Dermis blood vessel endothelial cell (primary cell): ENCODE measurements around the gene ZBTB44. TPM values are rescaled to one million over a fixed set of nuclear protein-coding genes. Genes with fewer than 3 reads are reported as not detected.
"Not testable (repeated sequence)": the region's sequence is repeated elsewhere in the genome, so short reads cannot be mapped to it uniquely, and the experiment has no call there.

Source experiments
- DNase-seq: peaks from one replicate; pipeline ENCODE4 v3.0.0; 2010
- total RNA-seq: library from RNA; depleted of rRNA; stranded (reverse); fragments of >200 nt; gene quantifications from 2 replicates; pipeline ENCODE4 v1.2.3, GENCODE V29; 2014

The ZBTB44 gene
- total RNA-seq, 1 donor from 2014 or later, result 36.4 TPM

GRCh38 chr11:130312046-130312445 lies 2.7 kb downstream of the ZBTB44 start:
- DNase-seq, result no peak

- no peak for DNase-seq
Observed at GRCh38 chr11:130310622-130311021, 4.1 kb downstream of the ZBTB44 start.

DNA sequence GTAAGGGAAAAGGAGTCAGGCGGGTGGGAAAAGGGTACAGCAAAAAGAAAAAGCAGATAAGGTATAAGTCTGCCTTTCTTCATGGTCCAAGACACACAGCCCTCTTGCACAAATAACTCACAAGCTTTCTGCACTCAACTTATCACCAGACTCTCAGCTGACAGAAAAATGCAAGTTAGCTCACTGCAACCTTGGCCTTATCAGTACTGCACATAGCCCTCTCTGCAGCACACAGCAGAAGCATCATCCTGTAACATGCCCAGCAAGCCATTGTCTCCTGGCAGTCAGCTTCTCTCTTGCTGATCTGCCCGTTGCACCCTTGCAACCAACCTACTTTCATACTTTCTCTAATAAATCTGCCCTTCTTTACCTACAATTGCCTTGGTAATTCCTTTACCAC lies 5.8 kb downstream of the ZBTB44 start:
- no peak for DNase-seq

- DNase-seq, result no peak
Observed at GRCh38 chr11:130308059-130308458, 6.7 kb downstream of the ZBTB44 start.

GRCh38 chr11:130304651-130305050 lies 10.1 kb downstream of the ZBTB44 start:
- no peak for DNase-seq

- no peak for DNase-seq
Observed at GRCh38 chr11:130301002-130301401, 13.7 kb downstream of the ZBTB44 start.

DNA sequence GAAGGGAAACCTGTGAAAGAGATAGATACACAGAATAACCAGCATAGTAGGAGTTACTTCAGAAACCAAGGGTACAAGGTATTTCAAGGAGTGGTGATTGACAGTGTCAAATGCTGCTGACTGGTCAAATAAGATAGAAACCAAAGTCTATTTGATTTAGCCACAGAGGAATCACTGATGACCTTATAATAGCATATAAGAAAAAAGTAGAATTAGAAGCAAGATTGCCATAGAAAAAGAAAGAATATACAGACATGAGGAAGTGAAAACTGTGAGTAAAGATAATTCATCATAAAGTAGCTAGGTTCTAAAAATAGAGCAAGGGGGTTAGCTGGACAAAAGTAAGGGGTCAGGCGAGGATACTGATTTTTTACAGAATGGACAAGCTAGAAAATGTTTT lies 14.2 kb downstream of the ZBTB44 start:
- DNase-seq, result no peak

GRCh38 chr11:130299978-130300377 lies 14.7 kb downstream of the ZBTB44 start:
- DNase-seq, result no peak

DNA sequence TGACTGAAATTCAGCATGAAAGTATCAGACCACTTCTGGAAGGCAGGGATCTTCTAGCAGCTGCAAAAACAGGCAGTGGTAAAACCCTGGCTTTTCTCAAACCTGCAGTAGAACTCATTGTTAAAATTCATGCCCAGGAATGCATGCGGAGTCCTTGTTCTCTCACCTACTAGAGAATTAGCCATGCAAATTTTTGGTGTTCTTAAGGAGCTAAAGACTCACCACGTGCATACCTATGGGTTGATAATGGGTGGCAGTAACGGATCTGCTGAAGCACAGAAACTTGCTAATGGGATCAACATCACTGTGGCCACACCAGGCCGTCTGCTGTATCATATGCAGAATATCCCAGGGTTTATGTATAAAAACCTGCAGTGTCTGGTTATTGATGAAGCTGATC lies 19.1 kb downstream of the ZBTB44 start:
- DNase-seq, result no peak

GRCh38 chr11:130282111-130282510 lies 32.6 kb downstream of the ZBTB44 start:
- DNase-seq, result no peak

GRCh38 chr11:130281341-130281740 lies 33.4 kb downstream of the ZBTB44 start:
- DNase-seq, result not testable (repeated sequence)

GRCh38 chr11:130279989-130280388 lies 34.7 kb downstream of the ZBTB44 start:
- no peak for DNase-seq

DNA sequence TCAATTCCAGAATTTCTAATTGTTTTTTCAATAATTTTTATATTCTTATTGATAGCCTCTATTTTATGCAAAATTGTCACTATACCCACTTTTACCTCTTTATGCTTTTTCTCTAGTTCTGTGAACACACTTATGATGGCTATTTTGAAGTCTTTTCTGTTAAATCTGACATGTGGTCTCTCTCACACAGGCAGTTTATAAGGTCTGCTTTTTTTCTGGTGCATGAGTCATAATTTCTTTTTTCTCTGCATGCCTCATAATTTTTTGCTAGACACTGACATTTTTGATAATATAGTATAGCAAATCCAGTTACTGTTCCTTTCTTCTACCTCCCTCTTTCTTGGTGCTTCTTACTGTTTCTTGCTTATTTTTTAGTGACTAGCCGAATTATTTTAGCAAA lies 36.0 kb downstream of the ZBTB44 start:
- DNase-seq, result no peak

DNA sequence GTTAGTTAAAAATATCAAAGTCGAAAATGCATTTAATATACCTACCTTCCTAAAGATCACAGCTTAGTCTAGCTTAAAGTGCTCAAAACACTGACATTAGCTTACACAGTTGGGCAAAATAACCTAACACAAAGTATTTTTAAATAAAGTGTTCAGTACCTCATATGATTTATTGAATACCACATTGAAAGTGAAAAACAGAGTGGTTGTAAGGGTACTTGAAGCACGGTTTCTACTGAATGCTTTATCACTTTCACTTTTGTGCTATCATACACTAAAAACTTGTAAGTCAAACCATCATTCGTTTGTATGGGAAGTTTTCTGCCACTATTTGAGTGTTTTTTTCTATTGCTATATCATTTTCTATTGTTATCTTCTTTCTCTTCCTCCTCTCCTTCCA lies 36.6 kb downstream of the ZBTB44 start:
- no peak for DNase-seq

DNA sequence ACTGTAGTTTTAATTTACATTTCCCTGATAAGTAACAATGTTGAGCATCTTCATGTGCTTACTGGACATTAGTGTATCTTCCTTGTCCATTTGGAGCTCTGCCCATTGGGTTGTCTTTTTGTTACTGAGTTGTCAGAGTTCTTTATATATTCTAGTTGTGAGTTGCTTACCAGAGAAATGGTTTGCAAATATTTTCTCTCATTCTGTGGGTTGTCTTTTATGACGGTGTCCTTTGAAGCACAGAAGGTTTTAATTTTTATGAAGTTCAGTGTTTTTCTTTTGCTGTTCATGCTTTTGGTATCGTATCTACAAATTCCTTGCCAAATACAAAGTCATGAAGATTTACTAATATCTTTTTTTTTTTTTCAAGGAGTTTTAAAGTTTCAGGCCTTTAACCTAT lies 42.4 kb downstream of the ZBTB44 start:
- no peak for DNase-seq

GRCh38 chr11:130269326-130269943 lies 45.3 kb downstream of the ZBTB44 start:
- no peak for DNase-seq

GRCh38 chr11:130263351-130263750 lies 51.4 kb downstream of the ZBTB44 start:
- no peak for DNase-seq

GRCh38 chr11:130262424-130262823 lies 52.3 kb downstream of the ZBTB44 start:
- DNase-seq, result no peak

DNA sequence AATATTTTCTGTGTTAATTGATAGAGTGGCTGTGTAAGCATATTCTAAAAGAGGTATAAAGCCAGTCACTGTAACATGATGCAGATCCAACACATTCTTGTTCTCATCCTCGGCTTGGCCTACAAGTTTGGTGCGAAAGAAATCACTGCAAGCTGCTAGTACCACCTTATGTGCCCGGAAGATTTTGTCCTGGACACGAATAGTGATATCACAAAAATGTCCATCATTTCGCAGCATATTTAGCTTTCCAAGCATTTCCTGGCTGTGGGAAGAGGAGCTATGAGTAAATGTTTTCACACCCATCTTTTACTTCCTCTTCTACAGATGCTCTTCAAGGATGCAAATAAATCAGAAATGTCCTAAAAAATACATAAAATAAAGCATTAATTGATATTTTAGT lies 53.1 kb downstream of the ZBTB44 start:
- no peak for DNase-seq

DNA sequence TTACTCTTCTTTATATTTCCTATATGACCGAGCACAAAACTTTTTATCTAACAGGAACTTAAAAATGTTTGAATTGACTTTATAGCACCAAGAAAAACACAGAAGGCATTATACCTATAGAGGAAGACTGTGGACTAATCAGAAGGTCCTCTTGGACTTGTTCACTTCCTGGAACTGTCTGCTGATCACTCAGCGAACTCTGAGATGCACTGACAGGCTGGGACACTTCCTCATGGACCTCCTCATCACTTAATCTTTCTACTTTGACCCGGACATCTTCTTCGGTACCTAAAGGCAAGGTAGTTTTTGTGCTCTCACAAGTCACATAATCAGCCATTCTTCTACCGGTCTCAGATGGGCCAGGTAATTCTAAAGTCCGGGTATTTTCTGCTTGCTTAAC lies 54.0 kb downstream of the ZBTB44 start:
- DNase-seq, result no peak

DNA sequence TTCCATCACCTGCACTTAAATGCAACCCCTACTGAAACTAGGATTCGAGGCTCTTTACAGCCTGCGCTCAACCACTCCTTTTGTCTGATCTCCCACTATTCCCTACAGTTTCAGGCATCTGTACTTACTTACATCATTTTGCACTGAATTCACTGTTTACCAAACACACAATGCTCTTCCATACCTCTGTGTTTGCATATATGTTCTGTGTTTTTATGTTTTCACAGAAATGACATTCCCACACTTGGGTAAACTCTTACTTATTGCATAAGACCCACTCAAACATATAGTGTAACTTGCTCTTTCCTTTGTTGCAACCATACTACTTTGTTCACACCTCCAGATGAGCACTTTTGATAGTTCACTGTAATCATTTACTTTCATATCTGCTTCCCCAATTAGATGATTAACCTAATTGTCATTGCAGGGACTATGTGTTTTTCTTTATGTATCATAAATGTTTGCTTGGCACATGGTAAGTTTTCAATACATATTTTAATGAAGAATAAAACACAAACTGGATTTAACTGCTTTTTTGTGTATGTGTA lies 54.6 kb downstream of the ZBTB44 start:
- DNase-seq, result no peak

DNA sequence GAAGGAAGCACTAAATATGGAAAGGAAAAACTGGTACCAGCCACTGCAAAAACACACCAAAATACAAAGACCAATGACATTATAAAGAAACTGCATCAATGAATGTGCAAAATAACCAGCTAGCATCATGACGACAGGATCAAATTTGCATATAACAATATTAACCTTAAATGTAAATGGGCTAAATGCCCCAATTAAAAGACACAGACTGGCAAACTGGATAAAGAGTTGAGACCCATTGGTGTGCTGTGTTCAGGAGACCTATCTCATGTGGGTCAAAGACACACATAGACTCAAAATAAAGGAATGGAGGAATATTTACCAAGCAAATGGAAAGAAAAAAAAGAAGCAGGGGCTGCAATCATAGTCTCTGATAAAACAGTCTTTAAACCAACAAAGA lies 63.0 kb downstream of the ZBTB44 start:
- DNase-seq, result not testable (repeated sequence)

GRCh38 chr11:130249929-130250328 lies 64.8 kb downstream of the ZBTB44 start:
- DNase-seq, result not testable (repeated sequence)

GRCh38 chr11:130249371-130249770 lies 65.3 kb downstream of the ZBTB44 start:
- no peak for DNase-seq

DNA sequence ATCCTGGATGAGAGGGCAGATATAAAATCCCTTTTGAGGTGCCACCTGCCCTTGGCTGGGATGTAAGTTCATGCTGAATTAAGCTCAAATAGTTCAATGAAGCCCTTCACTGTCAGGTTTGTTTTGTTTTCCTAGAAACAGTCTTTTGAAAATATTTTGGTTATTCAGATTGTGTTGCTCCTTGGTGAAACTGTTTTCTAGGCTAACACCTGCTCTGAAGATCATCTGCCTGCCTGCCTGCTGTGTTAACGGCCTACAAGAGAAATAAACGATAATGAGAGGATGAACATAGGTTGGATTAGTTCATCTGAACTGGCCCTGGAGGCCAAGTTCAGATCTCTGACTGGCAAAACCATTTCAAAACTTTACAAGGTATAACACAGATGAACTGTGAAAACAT lies 67.4 kb downstream of the ZBTB44 start:
- DNase-seq, result no peak
